Measurements from ENCODE around the gene HIRA. TPM values are rescaled to one million over a fixed set of nuclear protein-coding genes. Genes with fewer than 3 reads are reported as not detected.

Gene HIRA
- total and polyA plus RNA-seq, 9 of the 15 experiments (the other 6 are each of a cell fraction or from before 2014, with no cell fraction given): 0.96 to 132 (median 58.4) TPM

DNA sequence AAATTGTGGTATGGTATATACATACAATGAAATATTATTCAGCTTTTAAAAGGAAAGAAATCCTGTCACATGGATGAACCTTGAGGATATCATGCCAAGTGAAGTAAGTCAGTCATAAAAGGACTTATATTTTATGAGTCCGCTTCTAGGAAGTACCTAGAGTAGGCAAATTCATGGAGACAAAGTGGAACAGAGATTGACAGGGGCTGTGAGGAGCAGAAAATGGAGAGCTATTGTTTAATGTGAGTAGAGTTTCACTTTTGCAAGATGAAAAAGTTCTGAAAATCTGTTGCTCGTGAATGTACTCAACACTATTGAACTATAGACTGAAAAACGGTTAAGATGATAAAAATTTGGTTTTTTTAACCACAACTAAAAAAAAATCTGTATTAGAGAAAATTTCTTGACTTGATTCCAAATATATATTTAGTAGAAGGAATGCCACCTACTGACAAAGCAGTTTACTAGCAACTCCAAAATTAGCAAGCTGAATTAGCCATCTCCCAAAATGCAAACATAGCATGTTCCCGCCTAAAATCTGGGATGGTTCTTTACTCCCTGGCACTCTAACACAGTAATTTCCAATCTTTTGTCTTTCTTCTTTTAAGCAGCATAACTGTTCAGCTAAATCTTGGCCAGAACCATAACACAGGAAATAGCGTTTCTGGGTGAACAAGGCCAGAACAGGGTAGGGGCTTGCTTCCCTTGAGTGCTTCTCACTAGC lies 46.0 kb upstream of the HIRA start (continued):
- TF ChIP-seq, protein P1, sequence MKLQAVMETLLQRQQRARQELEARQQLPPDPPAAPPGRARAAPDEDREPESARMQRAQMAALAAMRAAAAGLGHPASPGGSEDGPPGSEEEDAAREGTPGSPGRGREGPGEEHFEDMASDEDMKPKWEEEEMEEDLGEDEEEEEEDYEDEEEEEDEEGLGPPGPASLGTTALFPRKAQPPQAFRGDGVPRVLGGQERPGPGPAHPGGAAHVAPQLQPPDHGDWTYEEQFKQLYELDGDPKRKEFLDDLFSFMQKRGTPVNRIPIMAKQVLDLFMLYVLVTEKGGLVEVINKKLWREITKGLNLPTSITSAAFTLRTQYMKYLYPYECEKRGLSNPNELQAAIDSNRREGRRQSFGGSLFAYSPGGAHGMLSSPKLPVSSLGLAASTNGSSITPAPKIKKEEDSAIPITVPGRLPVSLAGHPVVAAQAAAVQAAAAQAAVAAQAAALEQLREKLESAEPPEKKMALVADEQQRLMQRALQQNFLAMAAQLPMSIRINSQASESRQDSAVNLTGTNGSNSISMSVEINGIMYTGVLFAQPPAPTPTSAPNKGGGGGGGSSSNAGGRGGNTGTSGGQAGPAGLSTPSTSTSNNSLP (IDR thresholded peaks at IDR 0.05; ENCODE audit: borderline replicate concordance, low read depth, low read length): peak; percentile 70; the same call in 1 of the 2 replicates
- TF ChIP-seq RAD21 (CRISPR knock-in tag; conservative IDR thresholded peaks at IDR 0.05 in 1 of 2, IDR thresholded peaks at IDR 0.05 in 1 of 2): peak in 1 of 2 experiments; percentile 73; a peak in 2 of 4 replicates
- peak; percentile 28; the same call in 1 of the 2 replicates for TF ChIP-seq ZNF274 (IDR thresholded peaks at IDR 0.05; ENCODE audit: borderline replicate concordance, low read depth, low read length)
- TF ChIP-seq ZNF408 (CRISPR knock-in tag; IDR thresholded peaks at IDR 0.05; ENCODE audit: low read depth): no peak
- TF ChIP-seq, protein P2, sequence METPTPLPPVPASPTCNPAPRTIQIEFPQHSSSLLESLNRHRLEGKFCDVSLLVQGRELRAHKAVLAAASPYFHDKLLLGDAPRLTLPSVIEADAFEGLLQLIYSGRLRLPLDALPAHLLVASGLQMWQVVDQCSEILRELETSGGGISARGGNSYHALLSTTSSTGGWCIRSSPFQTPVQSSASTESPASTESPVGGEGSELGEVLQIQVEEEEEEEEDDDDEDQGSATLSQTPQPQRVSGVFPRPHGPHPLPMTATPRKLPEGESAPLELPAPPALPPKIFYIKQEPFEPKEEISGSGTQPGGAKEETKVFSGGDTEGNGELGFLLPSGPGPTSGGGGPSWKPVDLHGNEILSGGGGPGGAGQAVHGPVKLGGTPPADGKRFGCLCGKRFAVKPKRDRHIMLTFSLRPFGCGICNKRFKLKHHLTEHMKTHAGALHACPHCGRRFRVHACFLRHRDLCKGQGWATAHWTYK (CRISPR knock-in tag; IDR thresholded peaks at IDR 0.05): no peak
- TF ChIP-seq, protein P3, sequence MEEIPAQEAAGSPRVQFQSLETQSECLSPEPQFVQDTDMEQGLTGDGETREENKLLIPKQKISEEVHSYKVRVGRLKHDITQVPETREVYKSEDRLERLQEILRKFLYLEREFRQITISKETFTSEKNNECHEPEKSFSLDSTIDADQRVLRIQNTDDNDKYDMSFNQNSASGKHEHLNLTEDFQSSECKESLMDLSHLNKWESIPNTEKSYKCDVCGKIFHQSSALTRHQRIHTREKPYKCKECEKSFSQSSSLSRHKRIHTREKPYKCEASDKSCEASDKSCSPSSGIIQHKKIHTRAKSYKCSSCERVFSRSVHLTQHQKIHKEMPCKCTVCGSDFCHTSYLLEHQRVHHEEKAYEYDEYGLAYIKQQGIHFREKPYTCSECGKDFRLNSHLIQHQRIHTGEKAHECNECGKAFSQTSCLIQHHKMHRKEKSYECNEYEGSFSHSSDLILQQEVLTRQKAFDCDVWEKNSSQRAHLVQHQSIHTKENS (CRISPR knock-in tag; IDR thresholded peaks at IDR 0.05): no peak
- TF ChIP-seq SOX6 (IDR thresholded peaks at IDR 0.05): no peak
- TF ChIP-seq, protein P4, sequence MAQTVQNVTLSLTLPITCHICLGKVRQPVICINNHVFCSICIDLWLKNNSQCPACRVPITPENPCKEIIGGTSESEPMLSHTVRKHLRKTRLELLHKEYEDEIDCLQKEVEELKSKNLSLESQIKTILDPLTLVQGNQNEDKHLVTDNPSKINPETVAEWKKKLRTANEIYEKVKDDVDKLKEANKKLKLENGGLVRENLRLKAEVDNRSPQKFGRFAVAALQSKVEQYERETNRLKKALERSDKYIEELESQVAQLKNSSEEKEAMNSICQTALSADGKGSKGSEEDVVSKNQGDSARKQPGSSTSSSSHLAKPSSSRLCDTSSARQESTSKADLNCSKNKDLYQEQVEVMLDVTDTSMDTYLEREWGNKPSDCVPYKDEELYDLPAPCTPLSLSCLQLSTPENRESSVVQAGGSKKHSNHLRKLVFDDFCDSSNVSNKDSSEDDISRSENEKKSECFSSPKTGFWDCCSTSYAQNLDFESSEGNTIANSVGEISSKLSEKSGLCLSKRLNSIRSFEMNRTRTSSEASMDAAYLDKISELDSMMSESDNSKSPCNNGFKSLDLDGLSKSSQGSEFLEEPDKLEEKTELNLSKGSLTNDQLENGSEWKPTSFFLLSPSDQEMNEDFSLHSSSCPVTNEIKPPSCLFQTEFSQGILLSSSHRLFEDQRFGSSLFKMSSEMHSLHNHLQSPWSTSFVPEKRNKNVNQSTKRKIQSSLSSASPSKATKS (CRISPR knock-in tag; IDR thresholded peaks at IDR 0.05): 0 out of 2 replicates have a peak, but pooled peaks have one; percentile 59
- peak; percentile 65 for TF ChIP-seq MAFK (IDR thresholded peaks at IDR 0.05; ENCODE audit: low read length)
- TF ChIP-seq, protein P5, sequence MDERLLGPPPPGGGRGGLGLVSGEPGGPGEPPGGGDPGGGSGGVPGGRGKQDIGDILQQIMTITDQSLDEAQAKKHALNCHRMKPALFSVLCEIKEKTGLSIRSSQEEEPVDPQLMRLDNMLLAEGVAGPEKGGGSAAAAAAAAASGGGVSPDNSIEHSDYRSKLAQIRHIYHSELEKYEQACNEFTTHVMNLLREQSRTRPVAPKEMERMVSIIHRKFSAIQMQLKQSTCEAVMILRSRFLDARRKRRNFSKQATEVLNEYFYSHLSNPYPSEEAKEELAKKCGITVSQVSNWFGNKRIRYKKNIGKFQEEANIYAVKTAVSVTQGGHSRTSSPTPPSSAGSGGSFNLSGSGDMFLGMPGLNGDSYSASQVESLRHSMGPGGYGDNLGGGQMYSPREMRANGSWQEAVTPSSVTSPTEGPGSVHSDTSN (CRISPR knock-in tag; IDR thresholded peaks at IDR 0.05; ENCODE audit: low read depth): no peak
- TF ChIP-seq, protein P5 (tag; conservative IDR thresholded peaks at IDR 0.05; ENCODE audit: low read depth): 0 out of 2 replicates have a peak, but pooled peaks have one; percentile 19
- TF ChIP-seq ZNF175 (CRISPR knock-in tag; IDR thresholded peaks at IDR 0.05; ENCODE audit: low read depth): no peak
- peak; percentile 25; the same call in 1 of the 2 replicates for TF ChIP-seq ETV1 (tag; conservative IDR thresholded peaks at IDR 0.05; ENCODE audit: low read depth)
- no peak for TF ChIP-seq SIRT6 (IDR thresholded peaks at IDR 0.05; ENCODE audit: low read depth, low read length)
- peak; percentile 38; the same call in 1 of the 2 replicates for TF ChIP-seq MAFG (tag; conservative IDR thresholded peaks at IDR 0.05)
- peak; percentile 15 for TF ChIP-seq SETDB1 (IDR thresholded peaks at IDR 0.05; ENCODE audit: low read length)
- TF ChIP-seq HMGN3 (IDR thresholded peaks at IDR 0.05; ENCODE audit: borderline replicate concordance, extremely low read depth, insufficient read length, low read depth, low read length): no peak
